Activated CD8-positive, alpha-beta memory T cell treated with anti-CD3 and anti-CD28 coated beads, Interleukin-2, amount 50 U/mL, for 48 hours (primary cell): Measurements from ENCODE around the gene TMEM209.
"Not testable (repeated sequence)": the region's sequence is repeated elsewhere in the genome, so short reads cannot be mapped to it uniquely, and the experiment has no call there.

Experiments used
- DNase-seq: peaks from one replicate; pipeline ENCODE4 v3.0.0-alpha.2; 2020

TMEM209 gene

GRCh38 chr7:130216750-130217149, 11.5 kb upstream of the TMEM209 start:
- no peak for DNase-seq

DNA sequence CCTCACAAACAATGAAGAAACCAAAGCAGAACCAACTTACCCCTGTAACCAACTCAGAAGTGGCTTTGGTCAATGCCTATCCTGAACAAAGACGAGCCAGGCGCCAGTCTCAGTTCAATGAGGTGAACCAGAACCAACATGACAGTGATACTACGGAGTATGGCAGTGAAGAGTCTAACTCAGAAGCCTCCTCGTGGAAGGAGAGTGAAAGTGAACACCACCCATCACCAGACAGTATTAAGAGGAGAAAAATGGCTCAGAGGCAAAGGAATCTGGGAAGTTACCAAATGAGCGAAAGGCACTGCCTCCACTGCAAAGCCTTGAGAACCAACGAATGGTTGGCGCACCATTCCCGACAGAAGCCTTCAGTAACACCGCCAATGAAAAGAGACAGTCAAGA, 10.8 kb upstream of the TMEM209 start:
- no peak for DNase-seq

DNA sequence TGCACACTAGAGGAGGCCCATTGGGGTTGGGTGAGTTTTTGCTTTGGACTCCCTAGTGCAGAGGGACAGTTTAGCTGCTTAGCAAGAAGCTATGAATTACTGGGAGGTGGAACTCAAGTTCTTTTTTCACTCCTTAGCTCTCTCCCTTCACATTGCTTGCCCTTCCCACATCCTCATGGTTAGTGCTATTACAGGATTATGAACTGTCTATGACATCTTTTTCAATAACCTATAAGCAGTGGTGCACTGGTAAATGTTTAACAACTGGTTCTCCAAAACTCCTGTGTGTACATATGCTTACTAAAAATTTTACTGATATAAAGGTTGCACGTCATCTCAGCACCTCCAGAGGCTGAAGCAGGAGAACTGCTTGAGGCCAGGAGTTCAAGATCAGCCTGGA, 8.6 kb upstream of the TMEM209 start:
- no peak for DNase-seq

DNA sequence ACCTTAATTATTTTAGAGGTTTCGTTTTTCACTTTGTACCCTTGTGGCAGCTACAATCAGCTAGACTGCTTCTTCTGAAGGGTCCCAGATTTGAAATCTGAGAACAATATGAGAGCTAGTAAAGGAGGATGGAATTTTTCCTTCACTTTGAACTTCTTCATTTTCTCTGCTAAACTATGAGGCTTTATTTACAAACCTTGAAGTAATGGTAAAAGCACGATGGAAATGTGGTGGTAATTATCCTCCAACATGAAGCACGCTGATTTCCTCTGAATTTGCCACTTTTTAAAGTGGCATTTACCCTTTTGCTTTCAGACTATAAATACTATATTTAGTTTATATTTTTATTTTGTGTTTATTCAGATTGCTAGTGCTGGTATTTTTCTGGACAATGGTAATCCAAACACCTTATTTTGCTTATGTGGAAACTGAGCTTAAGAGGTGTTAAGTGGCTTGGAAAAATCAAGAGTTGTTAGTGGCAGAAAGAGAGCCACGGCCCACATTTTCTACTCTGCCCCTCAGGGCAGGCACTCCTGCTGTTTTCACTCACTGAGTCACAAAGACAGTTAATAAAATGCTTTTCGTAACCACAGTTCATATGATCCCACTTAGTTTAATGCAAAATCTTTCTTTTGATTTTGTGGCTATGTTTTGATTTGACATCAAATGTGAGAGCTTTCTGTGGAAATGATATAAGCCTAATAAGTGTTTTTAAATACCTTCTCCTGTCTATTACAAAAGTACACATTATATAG, 5.2 kb upstream of the TMEM209 start:
- no peak for DNase-seq

- DNase-seq: no peak
These were observed 3.3 kb upstream of the TMEM209 start for GRCh38 chr7:130208516-130208915.

- no peak for DNase-seq
These were observed 2.4 kb upstream of the TMEM209 start, which contains the start of gene SSMEM1 for GRCh38 chr7:130207642-130208041. Gene SSMEM1, plus strand, starts transcription at chr7:130207860. Its CDS starts 51 bp downstream, at chr7:130207911.

DNA sequence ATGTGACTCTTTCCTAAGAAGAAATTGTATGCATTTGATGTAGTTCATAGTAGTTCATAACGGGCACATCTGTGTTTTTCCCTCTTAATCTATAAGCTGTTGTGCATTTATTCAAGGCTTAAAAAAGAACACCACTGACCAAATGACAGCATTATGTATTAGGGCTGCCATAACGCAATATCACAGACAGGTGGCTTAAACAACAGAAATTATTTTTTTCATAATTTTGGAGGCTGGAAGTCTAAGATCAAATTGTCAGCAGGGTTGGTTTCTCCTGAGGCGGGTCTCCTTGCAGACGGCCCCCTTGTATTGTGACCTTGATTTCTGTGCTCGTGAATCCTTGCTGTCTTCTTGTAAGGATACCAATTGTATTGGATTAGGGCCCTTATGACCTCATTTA, 1.8 kb upstream of the TMEM209 start:
- DNase-seq: no peak

- DNase-seq: no peak
These were observed 3.4 kb downstream of the TMEM209 start for GRCh38 chr7:130201796-130202195.

DNA sequence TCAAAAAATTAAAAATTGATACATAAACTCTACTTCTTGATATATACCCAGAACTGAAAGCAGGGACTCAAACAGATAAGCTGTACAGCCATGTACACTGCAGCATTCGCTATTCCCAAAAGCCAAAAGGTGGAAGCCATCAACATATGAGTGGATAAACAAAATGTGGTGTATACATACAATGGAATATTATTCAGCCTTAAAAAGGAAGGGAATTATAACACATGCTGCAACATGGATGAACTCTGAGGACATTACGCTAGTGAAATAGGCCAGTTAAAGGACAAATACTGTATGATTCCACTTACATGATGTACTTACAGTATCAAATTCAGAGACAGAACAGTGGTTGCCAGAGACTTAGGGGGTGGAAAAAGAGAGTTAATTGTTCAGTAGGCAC, 8.1 kb downstream of the TMEM209 start:
- DNase-seq: no peak

DNA sequence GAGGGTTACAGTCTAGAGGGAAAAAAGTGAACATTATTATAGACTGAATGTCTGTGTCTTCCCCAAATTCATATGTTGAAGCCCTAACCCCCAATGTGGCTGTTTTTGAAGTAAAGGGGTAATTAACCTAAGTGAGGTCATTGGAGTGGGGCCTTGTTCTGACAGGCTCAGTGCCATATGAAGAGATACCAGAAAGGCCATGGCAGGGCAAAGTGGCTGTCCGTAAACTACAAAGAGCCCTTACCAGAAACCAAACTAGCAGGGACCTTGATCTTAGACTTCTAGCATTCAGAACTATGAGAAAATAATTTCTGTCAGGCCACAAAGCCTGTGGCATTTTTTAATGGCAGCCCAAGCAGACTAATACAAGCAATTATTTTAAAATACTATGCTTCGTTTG, 8.7 kb downstream of the TMEM209 start:
- DNase-seq: no peak

DNA sequence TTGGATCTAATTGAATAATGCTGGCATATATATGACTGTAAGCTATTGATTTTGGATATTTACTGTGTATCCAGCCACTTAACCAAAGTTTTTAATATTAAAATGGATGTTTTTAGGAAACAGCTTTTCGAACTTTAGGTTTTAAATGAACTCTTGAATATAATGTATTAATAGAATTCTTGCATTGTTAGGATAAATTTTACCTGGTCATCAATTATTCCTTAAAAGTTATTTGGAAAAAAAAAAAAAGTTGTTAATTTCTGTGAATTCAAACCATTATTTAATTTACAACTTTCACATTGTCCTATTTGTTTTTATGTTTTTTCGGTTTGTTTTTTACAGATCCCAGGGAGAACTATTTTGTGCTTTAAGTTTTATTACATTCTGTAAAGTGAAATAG, 9.8 kb downstream of the TMEM209 start:
- no peak for DNase-seq

- no peak for DNase-seq
These were observed 13.4 kb downstream of the TMEM209 start for GRCh38 chr7:130191791-130192190.

- DNase-seq: no peak
These were observed 15.9 kb downstream of the TMEM209 start for GRCh38 chr7:130189343-130189742.

- DNase-seq: no peak
These were observed 17.8 kb downstream of the TMEM209 start for GRCh38 chr7:130187360-130187759.

GRCh38 chr7:130184349-130184748, 20.9 kb downstream of the TMEM209 start:
- not testable (repeated sequence) for DNase-seq

DNA sequence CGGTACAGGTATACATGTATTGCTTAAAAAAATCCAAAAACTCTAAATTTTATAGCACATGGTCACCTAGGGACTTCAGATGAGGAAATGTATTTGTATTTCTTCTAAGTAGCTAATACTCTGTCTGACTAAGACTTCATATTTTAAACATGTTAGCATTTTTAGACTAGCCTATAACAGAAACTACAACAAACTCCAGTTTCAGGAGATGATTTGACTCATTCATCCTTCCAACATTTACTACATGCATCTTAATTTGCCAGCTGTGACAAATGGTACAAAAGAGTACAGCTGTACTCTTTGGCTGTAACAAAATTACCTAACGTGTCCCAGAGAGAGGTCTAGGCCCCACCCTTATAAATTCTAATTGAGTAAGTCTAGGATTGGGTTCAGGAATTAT, 22.2 kb downstream of the TMEM209 start:
- DNase-seq: no peak

DNA sequence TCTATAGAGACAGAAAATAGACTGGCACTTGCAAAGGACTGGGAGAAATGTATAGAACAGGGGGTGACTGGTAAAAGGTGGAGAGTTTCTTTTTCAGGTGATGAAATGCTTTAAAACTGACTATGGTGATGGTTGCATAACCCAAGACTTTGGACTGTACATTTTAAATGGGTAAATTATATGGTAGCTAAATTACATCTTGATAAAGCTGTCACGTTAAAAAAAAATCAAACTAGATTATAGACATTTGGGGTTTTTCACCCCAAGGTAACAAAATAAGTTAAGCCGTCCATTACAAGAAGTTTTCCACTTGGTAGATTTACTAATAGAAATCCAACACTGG, 24.0 kb downstream of the TMEM209 start:
- no peak for DNase-seq

GRCh38 chr7:130180571-130181262, 24.5 kb downstream of the TMEM209 start:
- DNase-seq: peak; percentile 71

GRCh38 chr7:130179631-130180030, 25.6 kb downstream of the TMEM209 start:
- no peak for DNase-seq

GRCh38 chr7:130178251-130178650, 27.0 kb downstream of the TMEM209 start:
- DNase-seq: no peak

DNA sequence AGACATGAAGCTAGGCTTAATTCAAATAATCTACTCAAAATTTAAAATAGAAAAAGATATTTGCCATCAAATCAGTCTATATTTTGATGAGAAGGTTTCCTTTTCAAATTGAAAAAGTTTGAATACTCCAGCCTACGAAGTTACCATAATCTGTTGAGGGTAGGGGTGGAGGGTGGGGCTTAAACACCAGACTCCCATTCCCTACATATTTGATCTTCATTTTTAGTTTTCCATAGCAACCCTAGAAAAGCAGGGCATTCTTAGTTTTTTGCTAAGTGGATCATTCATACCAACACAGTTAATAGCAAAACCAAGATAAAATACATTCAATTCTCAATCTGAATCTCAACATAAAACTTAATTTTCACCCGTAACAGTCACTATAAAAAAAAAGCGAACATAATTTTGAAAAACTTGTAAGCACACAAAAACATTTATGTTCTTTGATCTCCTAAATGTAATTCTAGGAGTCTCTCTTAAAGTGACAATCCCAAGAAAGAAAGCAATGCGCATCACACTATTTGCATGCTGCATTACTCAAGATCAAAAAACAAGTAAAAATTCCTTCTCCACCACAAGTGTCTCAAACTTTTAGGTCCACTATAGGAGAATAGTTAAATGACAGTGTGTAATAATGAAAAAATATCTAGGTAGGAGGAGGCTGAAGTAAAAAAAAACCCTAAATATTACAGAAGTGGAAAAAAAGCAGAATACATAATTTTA, 30.8 kb downstream of the TMEM209 start:
- DNase-seq: no peak

DNA sequence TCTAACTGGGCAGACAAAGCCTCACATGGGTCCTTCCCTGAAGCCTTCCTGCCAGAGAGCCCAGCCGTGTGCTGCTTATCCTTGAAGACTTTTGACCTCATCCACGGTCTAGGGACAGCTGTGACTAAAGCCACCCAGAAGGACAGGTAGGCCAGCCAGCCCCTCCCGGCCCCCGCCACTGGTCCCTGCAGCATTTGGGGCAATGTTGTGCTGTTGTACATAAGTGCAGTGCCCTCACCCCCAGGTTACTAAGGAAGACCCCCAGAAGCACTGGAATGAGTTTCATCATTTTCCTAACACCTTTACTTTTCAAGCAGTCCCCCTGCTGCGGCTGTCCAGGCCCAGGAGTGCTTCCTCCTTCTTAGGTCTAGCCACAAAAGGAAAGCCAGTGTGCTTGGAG, 43.0 kb downstream of the TMEM209 start:
- DNase-seq: no peak

DNA sequence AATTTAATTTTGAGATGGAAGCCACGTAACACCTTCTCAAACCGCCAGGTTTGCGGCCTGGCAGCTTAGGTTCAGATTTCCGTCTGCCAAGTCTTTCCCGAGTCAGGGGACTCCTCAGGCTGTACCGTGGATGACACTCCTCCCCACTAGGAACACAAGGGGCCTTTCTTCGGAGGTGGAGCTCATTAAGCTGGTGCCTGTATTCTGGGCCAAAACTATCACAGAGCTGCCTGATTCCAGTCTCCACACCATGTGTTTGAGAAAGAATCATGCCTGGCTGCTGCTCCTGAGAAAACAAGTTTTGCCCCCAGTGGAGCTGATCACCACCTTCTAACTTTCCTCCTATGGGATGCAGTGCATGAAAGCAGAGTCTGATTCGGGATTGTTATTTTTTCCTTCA, 44.8 kb downstream of the TMEM209 start:
- no peak for DNase-seq

- no peak for DNase-seq
These were observed 45.2 kb downstream of the TMEM209 start for GRCh38 chr7:130160023-130160422.
